Heart right ventricle (tissue), 16 donors: ENCODE data around the gene FAM180A. TPM values are rescaled to one million over a fixed set of nuclear protein-coding genes. Genes with fewer than 3 reads are reported as not detected.

Experiments
- ATAC-seq, 8 donors: fragments of 200-7000 bp; cut with Tn5 transposase; one replicate each; pipeline ENCODE4 v1.9.1; 2020; ENCODE audit warnings: mild to moderate bottlenecking in 8 of 8, moderate library complexity in 8 of 8, moderate number of reproducible peaks in 1 of 8
- DNase-seq, 2 donors: peaks; one replicate each; pipeline ENCODE4 v3.0.0-alpha.2; 2020
- H3K27ac ChIP-seq, 10 donors: fragments of 200-600 bp; sonication (generic) in 2 of 10; one replicate each; pipeline versions ENCODE4 v1.5.0 to v1.8.0; 2020 to 2022; ENCODE audit warnings: mild to moderate bottlenecking in 3 of 10
- H3K27me3 ChIP-seq, 7 donors: fragments of 200-600 bp; one replicate each; pipeline ENCODE4 v1.8.0; 2021 to 2022; ENCODE audit warnings: mild to moderate bottlenecking in 2 of 7
- H3K36me3 ChIP-seq, 9 donors: fragments of 200-600 bp; sonication (generic) in 1 of 9; one replicate each; pipeline versions ENCODE4 v1.5.0 to v1.8.0; 2020 to 2022; ENCODE audit warnings: mild to moderate bottlenecking in 2 of 9
- H3K4me1 ChIP-seq, 9 donors: fragments of 200-600 bp; sonication (generic) in 1 of 9; one replicate each; pipeline versions ENCODE4 v1.5.0 to v1.8.0; 2020 to 2022; ENCODE audit warnings: mild to moderate bottlenecking in 4 of 9
- H3K4me3 ChIP-seq, 10 donors: fragments of 200-600 bp; sonication (generic) in 2 of 10; one replicate each; pipeline versions ENCODE4 v1.5.0 to v1.8.0; 2020 to 2022; ENCODE audit warnings: mild to moderate bottlenecking in 7 of 10, moderate library complexity in 2 of 10
- H3K9me3 ChIP-seq, 11 donors: fragments of 200-600 bp in 10 of 11; sonication (generic) in 2 of 11; one replicate each; pipeline versions ENCODE4 v1.5.0 to v1.8.0; 2013 to 2022; ENCODE audit warnings: mild to moderate bottlenecking in 2 of 11, control low read depth in 1 of 11, moderate library complexity in 1 of 11
- CTCF ChIP-seq, 9 donors: fragments of 200-600 bp; sonication (generic) in 2 of 9; IDR thresholded peaks; one replicate each; pipeline versions ENCODE4 v1.5.0 to v1.8.0; 2021 to 2022; ENCODE audit warnings: antibody characterized with exemption in 9 of 9, mild to moderate bottlenecking in 5 of 9, moderate library complexity in 1 of 9
- WGBS, 2 donors: extraction: QIAGEN DNeasy Blood & Tissue Kit; methylation state at CpG; one replicate each; pipeline ENCODE4 v1.1.7; 2013; ENCODE audit warnings: inconsistent platforms in 1 of 2; 5-methylcytosine and 5-hydroxymethylcytosine counted together
- intact Hi-C, 10 donors: fragments of 100-400 bp; cut with DNase I; formaldehyde crosslinking; loops; one replicate each; pipeline versions ENCODE4 v1.11.1 to v1.14.2; 2022
- polyA plus RNA-seq, 2 donors: library from polyadenylated mRNA; stranded (reverse); fragments of 200-250 nt; gene quantifications; one replicate each; pipeline ENCODE4 v1.2.3, GENCODE V29; 2013
- total RNA-seq, 10 donors: library from RNA; stranded (reverse); fragmentation: NEBNext Ultra II Directional in 3 of 10; extraction: Animal tissue kit (Norgen Biotek cat#: 25700) in 3 of 10; gene quantifications; one replicate each; pipeline versions ENCODE4 v1.2.1 to v1.2.4, GENCODE V29; 2021 to 2023
- donor health status: Arrhythmogenic right ventricular cardiomyopathy.
- donor health status: ischemic (EF 13 %, LVEDD 7.1; RV severe dilation, severe dysfunction).
- donor health status: healthy with polysubstance abuse.
- donor health status: DM: no; HTN: yes; CAD: no.
- donor health status: DM: no; HTN: no; CAD: no.
- donor health status: ischemic (EF 25% LVEDD 6.9; RV normal size, moderate dysfunction).
- donor health status: ischemic (EF 25% LVEDD 5.7; RV mildly dilated, moderate dysfunction).
- donor health status: healthy.
- donor health status: DM: yes; HTN: yes; CAD: no.
- donor health status: Ischemic cardiomyopathy.
- donor health status: ischemic (EF 35%, LVEDD 5.7; RV mildly dilated, moderate dysfunction).
- donor health status: nonischemic (EF 11% LVEDD 7.7; RV severe dilation, severe dysfunction).
- donor health status: DM: yes; HTN: yes; CAD: no.
- donor health status: PGD.
- donor health status: ischemic (EF 29% LVEDD 5.4; RV normal size, mild dysfunction).
- donor health status: nonischemic (EF 23%, LVEDD 6.1; RV moderate dilation, normal function).

Gene FAM180A
- total and polyA plus RNA-seq, 12 donors, result 2.0 to 47.6 (median 17.1) TPM

- DNase-seq (no peak), ATAC-seq (peak in 1 of 8 donors; percentile 8)
- H3K27me3 ChIP-seq, result no peaks in the 10 kb centered on the region
- no peak overlapping the region for H3K4me3 ChIP-seq
- peaks cover 0 to 7% (median 0%) of the 10 kb centered on the region in 11 donors for H3K9me3 ChIP-seq
- no peak for TF ChIP-seq CTCF (IDR thresholded peaks at IDR 0.05)
- H3K27ac ChIP-seq, result no peak overlapping the region
- no peaks in the 10 kb centered on the region for H3K36me3 ChIP-seq
- peaks cover 0 to 16% (median 0%) of the 10 kb centered on the region in 9 donors for H3K4me1 ChIP-seq
- intact Hi-C loops, result loop anchor here in 3 of 10 donors (5.0 to 10.0 kb wide), 3 partner anchors 115 to 125 kb away; partner anchors contain the start of gene STMP1 (in 1 of the 3)
- 75 to 82% methylated on average over 3 of the region's 3 CpGs for WGBS, 2 donors
Measured at GRCh38 chr7:135789956-135790355, 41.3 kb upstream of the FAM180A start.

- H3K4me1 ChIP-seq, result peaks cover 0 to 16% (median 0%) of the 10 kb centered on the region in 9 donors
- H3K27me3 ChIP-seq, result no peaks in the 10 kb centered on the region
- 78 to 87% methylated on average over 4 of the region's 4 CpGs for WGBS, 2 donors
- DNase-seq (no peak), ATAC-seq (no peak)
- no peak overlapping the region for H3K4me3 ChIP-seq
- H3K36me3 ChIP-seq, result no peaks in the 10 kb centered on the region
- no peak overlapping the region for H3K27ac ChIP-seq
- intact Hi-C loops, result loop anchor here in 1 of 10 donors (10.0 kb wide), 1 partner anchor 115 kb away; no protein-coding TSS in a partner anchor
- peaks cover 0 to 7% (median 0%) of the 10 kb centered on the region in 11 donors for H3K9me3 ChIP-seq
- TF ChIP-seq CTCF (IDR thresholded peaks at IDR 0.05), result no peak
Measured at GRCh38 chr7:135789431-135789830, 40.8 kb upstream of the FAM180A start.

GRCh38 chr7:135786911-135787310 lies 38.3 kb upstream of the FAM180A start:
- intact Hi-C loops, result loop anchor here in 1 of 10 donors (10.0 kb wide), 1 partner anchor 112 kb away; no protein-coding TSS in a partner anchor
- H3K27me3 ChIP-seq, result no peaks in the 10 kb centered on the region
- TF ChIP-seq CTCF (IDR thresholded peaks at IDR 0.05), result no peak
- H3K36me3 ChIP-seq, result no peaks in the 10 kb centered on the region
- no peak overlapping the region for H3K27ac ChIP-seq
- peaks cover 0 to 11% (median 0%) of the 10 kb centered on the region in 9 donors for H3K4me1 ChIP-seq
- 75 to 83% methylated on average over 3 of the region's 3 CpGs for WGBS, 2 donors
- H3K9me3 ChIP-seq, result no peaks in the 10 kb centered on the region
- no peak for ATAC-seq
- DNase-seq, result no peak
- H3K4me3 ChIP-seq, result no peak overlapping the region

DNA sequence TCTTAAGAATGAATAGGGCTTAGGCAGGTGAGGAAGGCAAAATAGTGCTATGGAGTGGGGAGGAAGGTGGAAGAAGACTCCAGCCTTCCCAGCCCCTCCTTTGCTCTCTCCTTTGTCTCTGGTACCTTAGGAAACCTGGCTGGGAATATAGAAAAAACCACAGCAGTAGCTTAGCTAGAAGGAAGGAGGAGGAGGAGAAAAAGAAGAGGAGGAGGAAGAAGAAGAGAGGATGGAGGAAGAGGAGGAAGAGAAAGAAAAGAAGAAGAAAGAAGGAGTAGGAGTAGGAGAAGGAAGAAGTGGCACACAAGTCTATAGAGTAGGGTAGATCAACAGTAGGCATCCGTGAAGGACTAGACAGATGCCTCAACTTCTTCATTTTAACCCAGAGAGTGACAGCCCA lies 36.5 kb upstream of the FAM180A start:
- intact Hi-C loops, result loop anchor here in 1 of 10 donors (10.0 kb wide), 1 partner anchor 110 kb away; no protein-coding TSS in a partner anchor
- peaks cover 0 to 7% (median 0%) of the 10 kb centered on the region in 9 donors for H3K4me1 ChIP-seq
- no peak for TF ChIP-seq CTCF (IDR thresholded peaks at IDR 0.05)
- H3K9me3 ChIP-seq, result no peaks in the 10 kb centered on the region
- DNase-seq (no peak), ATAC-seq (no peak)
- H3K27me3 ChIP-seq, result no peaks in the 10 kb centered on the region
- no peaks in the 10 kb centered on the region for H3K36me3 ChIP-seq
- no peak overlapping the region for H3K4me3 ChIP-seq
- no peak overlapping the region for H3K27ac ChIP-seq
- 95 to 98% methylated on average over 1 of the region's 1 CpG for WGBS, 2 donors
